ENCODE measurements around the gene IFFO2.

DNA sequence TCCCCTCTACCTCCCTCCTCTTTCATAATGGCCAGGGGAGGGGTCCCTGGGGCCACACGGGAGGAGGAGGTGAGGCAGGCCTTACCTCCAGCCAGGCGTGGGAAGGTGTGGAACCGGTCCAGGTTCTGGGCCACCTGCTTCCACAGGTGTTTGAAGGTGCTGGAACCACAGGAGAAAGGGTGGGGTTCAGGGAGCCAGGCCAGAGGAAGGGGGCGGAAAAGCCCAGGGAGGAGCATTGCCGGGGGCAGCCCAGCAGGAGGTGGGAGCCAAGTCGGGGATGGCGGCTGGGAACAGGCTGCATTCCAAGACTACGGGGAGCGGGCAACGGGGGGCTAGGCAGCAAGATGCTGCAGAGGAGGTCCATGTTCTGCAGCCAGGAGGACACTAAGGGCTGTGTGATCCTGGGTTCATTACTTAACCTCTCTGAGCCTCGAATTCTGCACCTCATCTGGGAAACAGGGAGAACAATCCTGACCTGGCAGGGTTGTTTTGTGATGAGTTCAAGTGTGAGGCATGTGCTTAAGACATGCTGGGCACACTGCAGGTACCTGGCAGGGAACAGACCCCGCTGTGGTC lies 77.2 kb downstream of the IFFO2 start:
- TF ChIP-seq, protein P1, sequence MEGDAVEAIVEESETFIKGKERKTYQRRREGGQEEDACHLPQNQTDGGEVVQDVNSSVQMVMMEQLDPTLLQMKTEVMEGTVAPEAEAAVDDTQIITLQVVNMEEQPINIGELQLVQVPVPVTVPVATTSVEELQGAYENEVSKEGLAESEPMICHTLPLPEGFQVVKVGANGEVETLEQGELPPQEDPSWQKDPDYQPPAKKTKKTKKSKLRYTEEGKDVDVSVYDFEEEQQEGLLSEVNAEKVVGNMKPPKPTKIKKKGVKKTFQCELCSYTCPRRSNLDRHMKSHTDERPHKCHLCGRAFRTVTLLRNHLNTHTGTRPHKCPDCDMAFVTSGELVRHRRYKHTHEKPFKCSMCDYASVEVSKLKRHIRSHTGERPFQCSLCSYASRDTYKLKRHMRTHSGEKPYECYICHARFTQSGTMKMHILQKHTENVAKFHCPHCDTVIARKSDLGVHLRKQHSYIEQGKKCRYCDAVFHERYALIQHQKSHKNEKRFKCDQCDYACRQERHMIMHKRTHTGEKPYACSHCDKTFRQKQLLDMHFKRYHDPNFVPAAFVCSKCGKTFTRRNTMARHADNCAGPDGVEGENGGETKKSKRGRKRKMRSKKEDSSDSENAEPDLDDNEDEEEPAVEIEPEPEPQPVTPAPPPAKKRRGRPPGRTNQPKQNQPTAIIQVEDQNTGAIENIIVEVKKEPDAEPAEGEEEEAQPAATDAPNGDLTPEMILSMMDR (IDR thresholded peaks at IDR 0.05; ENCODE audit: low read length) = no peak
- no peak for TF ChIP-seq EZH2 (IDR thresholded peaks at IDR 0.05; ENCODE audit: borderline replicate concordance, low read length)

All from OCI-LY1 (cell line).